HEK293 (cell line): ENCODE results near the gene LGALS3BP.

Experiments
- CTCF ChIP-seq: fragments of 450-650 bp; formaldehyde crosslinking; IDR thresholded peaks from 2 replicates; pipeline ENCODE4 v1.5.1; 2016; ENCODE audit warnings: missing biosample characterization, missing genetic modification characterization
- KLF1 ChIP-seq: fragments of 450-650 bp; formaldehyde crosslinking; IDR thresholded peaks from 2 replicates; pipeline ENCODE4 v1.5.1; 2016; ENCODE audit warnings: missing biosample characterization, missing genetic modification characterization
- KLF16 ChIP-seq: fragments of 450-650 bp; formaldehyde crosslinking; IDR thresholded peaks from 2 replicates; pipeline ENCODE4 v1.5.1; 2017; ENCODE audit warnings: missing biosample characterization, missing genetic modification characterization

GRCh38 chr17:78991906-78992532 lies 12.3 kb upstream of the LGALS3BP start:
- TF ChIP-seq CTCF (tag by site-specific recombination): no peak
- TF ChIP-seq KLF1: no peak
- no peak for TF ChIP-seq KLF16 (tag by site-specific recombination)
